ENCODE data around the gene AFDN.

Gene AFDN

DNA sequence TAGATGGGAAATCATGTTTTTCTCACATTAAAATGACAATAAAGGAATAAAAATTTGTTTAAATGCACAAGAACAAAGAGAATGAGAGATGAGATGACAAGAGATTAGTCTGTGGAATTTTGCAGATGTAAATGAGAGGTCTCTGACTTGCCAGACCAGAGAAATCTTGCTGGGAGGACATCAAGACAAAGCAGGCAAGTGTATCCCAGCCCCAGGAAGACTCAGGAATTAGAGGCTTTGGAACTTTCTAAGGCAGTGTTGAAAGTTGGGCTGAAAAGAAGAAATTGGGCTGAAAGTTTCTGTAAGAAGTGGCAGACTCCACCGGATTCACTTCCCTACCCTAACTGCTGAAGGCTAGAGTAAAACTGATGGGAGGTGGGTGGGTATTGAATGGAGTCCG, 54.6 kb downstream of the AFDN start:
- no peak for DNase-seq

- no peak for DNase-seq
Measured at GRCh38 chr6:167882244-167882643, 55.5 kb downstream of the AFDN start.

GRCh38 chr6:167888098-167888497, 61.4 kb downstream of the AFDN start:
- DNase-seq: no peak

GRCh38 chr6:167892835-167893815, 66.4 kb downstream of the AFDN start:
- DNase-seq: no peak

- no peak for DNase-seq
Measured at GRCh38 chr6:167894965-167895364, 68.3 kb downstream of the AFDN start.

GRCh38 chr6:167896648-167897047, 69.9 kb downstream of the AFDN start:
- no peak for DNase-seq

- DNase-seq: peak; percentile 78
Measured at GRCh38 chr6:167898673-167899311, 72.1 kb downstream of the AFDN start.

DNA sequence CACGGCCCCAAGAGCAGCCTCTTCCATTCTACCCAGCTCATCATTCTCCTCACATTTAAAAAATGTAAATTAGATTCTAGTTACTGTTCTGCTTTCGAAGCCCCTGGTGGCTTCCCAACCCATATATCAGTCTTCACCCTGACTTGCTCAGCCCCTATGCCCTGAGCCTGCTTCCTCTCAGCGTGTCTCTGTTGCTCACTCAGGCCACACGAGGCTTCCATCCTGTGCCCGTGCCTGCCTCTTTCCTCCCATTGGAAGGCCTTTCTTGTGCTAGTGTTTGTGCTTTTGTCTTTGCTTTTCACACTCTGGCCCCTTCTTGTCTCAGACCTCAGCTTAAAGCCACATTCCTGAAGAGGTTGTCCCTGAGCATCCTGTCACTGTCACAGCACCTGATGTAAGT, 78.1 kb downstream of the AFDN start:
- no peak for DNase-seq

- peak; percentile 69 for DNase-seq
Measured at GRCh38 chr6:167906899-167907298, 80.2 kb downstream of the AFDN start.

DNA sequence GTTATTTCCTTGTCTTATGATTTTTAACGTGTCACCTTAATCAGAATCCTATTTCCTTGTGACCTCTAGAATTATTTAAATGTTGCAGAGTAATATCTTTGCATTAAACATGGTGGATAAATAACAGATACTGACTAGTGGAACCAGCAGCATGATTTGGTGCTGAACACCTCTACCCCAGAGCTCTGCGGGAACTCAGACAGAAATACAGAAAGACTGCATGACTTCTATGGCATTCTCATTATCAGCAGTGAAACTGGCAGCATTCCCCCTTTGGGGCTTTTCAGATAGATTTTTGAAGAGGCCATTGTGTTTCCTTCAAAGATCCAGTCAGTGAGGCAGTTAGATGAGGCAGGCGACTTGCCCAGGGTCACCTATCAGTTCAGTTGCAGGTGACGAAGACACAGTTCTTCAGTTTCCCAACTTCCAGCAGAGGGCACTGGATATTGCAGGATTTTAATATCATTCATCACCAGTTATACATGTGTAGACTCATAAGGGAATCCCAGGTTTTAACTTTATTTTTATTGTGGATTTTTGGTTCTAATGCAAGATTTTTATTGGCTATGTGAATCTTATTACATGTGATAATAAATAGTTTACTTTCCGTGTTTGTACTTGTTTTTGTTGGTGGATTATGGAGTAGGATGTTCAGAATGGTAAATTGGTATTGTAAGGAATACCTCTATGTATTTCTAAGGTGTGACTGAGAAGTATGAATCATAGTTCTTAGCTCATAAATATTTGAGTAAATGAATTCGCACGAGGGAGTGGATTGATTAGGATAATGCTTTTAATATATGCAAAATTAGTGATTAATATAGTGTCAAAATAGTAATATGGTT, 81.3 kb downstream of the AFDN start:
- DNase-seq: peak; percentile 52

DNA sequence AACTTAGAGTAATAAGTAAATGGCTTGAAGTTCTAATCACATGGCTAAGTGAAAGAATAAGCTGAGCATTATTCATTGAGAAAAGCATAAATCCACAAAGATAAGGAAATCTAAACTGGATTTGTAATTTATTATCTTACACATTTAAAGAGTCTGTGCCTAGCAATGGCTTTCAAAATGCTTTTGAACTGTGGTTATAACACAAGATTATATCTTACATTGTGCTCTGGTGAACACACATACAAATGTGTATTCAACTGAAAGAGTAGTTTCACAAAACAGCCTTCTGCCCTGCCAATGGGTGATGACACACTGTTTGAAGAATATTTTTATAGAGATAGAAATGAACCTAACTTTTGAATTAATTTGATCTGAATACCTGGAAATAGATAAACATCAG, 83.3 kb downstream of the AFDN start:
- DNase-seq: no peak

- no peak for DNase-seq
Measured at GRCh38 chr6:167910652-167911051, 83.9 kb downstream of the AFDN start.

GRCh38 chr6:167912494-167912893, 85.8 kb downstream of the AFDN start:
- DNase-seq: no peak

DNA sequence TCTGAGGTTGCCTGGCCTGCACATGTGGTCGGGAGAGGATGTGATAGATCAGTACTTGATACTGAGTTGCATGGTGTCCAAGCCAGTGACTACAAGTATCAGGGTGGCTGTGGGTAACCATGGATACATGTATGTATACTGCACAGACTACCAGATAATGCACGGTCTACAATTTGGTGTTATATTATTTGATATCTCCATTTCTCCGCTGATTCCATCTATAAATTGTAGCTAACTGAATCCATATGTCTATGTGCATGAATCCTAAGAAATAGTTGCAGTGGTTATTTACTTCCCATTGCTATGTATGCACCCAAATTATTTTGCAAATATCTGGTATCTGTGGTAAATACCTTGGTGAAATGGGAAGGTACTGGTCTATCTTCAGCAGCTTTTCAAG, 87.0 kb downstream of the AFDN start:
- DNase-seq: no peak

DNA sequence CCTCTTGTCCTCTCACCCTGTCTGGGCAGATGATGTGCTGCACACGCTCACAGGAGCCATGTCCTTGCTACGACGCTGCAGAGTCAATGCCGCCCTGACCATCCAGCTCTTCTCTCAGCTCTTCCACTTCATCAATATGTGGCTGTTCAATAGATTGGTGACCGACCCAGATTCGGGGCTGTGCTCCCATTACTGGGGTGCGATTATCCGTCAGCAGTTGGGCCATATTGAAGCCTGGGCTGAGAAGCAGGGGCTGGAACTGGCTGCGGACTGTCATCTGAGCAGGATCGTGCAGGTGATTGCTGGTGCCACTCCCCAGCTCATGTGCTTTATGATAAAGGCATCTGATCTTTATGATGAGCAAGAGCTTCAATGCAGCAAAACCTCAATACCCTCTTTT, 88.4 kb downstream of the AFDN start:
- DNase-seq: no peak

- DNase-seq: no peak
Measured at GRCh38 chr6:167917551-167918154, 90.9 kb downstream of the AFDN start.

GRCh38 chr6:167918548-167919278, 92.0 kb downstream of the AFDN start:
- DNase-seq: no peak

- DNase-seq: no peak
Measured at GRCh38 chr6:167919349-167919748, 92.6 kb downstream of the AFDN start.

DNA sequence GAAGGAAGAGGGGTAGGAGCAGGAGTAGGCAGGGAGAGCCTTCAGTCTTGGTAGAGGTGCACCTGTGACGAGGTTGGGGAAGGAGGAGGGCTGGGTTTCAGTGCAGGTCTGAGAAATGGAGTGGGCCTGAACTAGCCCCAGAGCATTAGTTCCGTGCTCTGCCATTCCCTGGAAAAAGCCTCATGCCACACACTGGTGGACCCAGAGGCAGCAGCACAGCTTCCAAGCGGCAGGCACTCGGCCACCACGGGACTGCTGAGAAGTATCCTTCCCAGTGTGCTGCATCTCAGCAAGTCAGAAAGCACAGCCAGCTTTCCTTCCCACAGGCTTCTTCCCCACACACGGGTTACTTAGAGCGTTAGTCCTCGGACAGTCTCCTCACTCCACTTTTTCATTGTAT, 93.5 kb downstream of the AFDN start:
- no peak for DNase-seq

DNA sequence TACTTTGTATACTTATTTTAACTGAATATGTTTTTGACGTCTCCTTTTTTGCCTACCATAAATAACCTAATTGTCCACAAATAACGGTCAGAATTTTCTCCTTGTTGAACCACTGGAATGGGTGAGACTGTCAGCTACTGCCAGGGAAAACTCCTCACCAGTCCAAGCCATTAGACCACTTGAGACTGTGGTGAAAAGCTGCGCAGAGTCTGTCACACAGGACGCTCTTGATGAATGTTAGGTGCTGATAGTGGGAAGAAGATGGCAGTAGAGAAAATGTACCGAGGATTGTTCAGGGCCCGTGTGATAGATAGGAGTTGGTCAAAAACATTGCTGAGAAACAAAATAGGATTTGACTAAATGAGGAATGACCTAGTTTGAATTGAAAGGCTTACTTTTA, 95.1 kb downstream of the AFDN start:
- DNase-seq: no peak

GRCh38 chr6:167925026-167925425, 98.3 kb downstream of the AFDN start:
- no peak for DNase-seq

DNA sequence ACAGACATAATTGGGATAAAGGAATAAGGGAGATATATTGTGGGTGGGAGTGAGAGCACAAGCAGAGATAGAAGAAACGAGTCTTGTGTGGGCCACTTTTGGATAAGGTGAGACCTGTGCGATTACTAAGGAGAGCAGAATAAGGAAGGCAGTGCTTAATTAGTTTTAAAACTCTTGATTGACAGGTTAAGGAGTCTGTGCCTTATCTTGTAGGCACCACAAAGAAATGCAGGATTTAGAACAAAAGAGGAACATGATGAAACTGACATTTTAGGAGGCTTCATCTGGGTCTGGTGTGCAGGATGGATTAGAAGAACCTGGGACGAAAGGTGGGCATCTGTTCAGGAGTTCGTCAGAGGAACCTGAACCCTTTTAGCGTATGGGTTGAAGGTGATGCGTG, 100.5 kb downstream of the AFDN start:
- DNase-seq: no peak

All from NCI-H1092 treated with DMSO at 0.1 percent for 48 hours (cell line).